NCI-H2081 treated with DMSO at 0.1 percent for 48 hours (cell line): ENCODE data around the gene POMT2.
"Not testable (repeated sequence)": the region's sequence is repeated elsewhere in the genome, so short reads cannot be mapped to it uniquely, and the experiment has no call there.

Experiments
- DNase-seq: peaks from one replicate; lab custom pipeline; 2025; lab: John Stamatoyannopoulos, UW

The POMT2 gene

GRCh38 chr14:77324816-77325745, 4.4 kb upstream of the POMT2 start:
- no peak for DNase-seq

GRCh38 chr14:77324289-77324688, 3.6 kb upstream of the POMT2 start:
- no peak for DNase-seq

- no peak for DNase-seq
These were observed 2.9 kb upstream of the POMT2 start for GRCh38 chr14:77323571-77323970.

- no peak for DNase-seq
These were observed 2.3 kb upstream of the POMT2 start for GRCh38 chr14:77322951-77323350.

- DNase-seq: no peak
These were observed 1.7 kb upstream of the POMT2 start for GRCh38 chr14:77322250-77322902.

GRCh38 chr14:77319422-77319821, 1.3 kb downstream of the POMT2 start:
- DNase-seq: no peak

- DNase-seq: not testable (repeated sequence)
These were observed 1.9 kb downstream of the POMT2 start for GRCh38 chr14:77318756-77319155.

GRCh38 chr14:77318006-77318553, 2.6 kb downstream of the POMT2 start:
- DNase-seq: no peak

GRCh38 chr14:77316872-77317301, 3.8 kb downstream of the POMT2 start:
- DNase-seq: no peak

- no peak for DNase-seq
These were observed 4.5 kb downstream of the POMT2 start for GRCh38 chr14:77316195-77316505.

- DNase-seq: no peak
These were observed 5.9 kb downstream of the POMT2 start for GRCh38 chr14:77314539-77315457.

GRCh38 chr14:77314043-77314442, 6.6 kb downstream of the POMT2 start:
- DNase-seq: no peak

GRCh38 chr14:77313371-77313770, 7.3 kb downstream of the POMT2 start:
- DNase-seq: no peak

GRCh38 chr14:77311217-77311616, 9.5 kb downstream of the POMT2 start:
- DNase-seq: no peak

- no peak for DNase-seq
These were observed 10.7 kb downstream of the POMT2 start for GRCh38 chr14:77310026-77310425.

GRCh38 chr14:77309131-77309530, 11.6 kb downstream of the POMT2 start:
- DNase-seq: no peak

GRCh38 chr14:77306851-77307496, 13.7 kb downstream of the POMT2 start:
- no peak for DNase-seq

GRCh38 chr14:77306416-77306815, 14.3 kb downstream of the POMT2 start:
- no peak for DNase-seq

GRCh38 chr14:77305696-77306095, 15.0 kb downstream of the POMT2 start:
- no peak for DNase-seq

GRCh38 chr14:77303417-77304156, 17.1 kb downstream of the POMT2 start:
- no peak for DNase-seq

- DNase-seq: no peak
These were observed 17.8 kb downstream of the POMT2 start for GRCh38 chr14:77302926-77303325.
